GM21717 (cell line): Measurements from ENCODE around the gene IYD.
"Not testable (repeated sequence)": the region's sequence is repeated elsewhere in the genome, so short reads cannot be mapped to it uniquely, and the experiment has no call there.

ENCODE experiments used
- ATAC-seq: cut with Tn5 transposase; IDR thresholded peaks from one replicate; pipeline ENCODE4 v1.9.1; 2021; ENCODE audit warnings: mild to moderate bottlenecking, moderate library complexity; ENCODE audit not compliant: unreplicated experiment

IYD gene

GRCh38 chr6:150352321-150353296 lies 16.2 kb upstream of the IYD start:
- no peak for ATAC-seq

GRCh38 chr6:150353445-150353844 lies 15.4 kb upstream of the IYD start:
- ATAC-seq: no peak

- ATAC-seq: no peak
Observed at GRCh38 chr6:150354754-150355571, 13.8 kb upstream of the IYD start.

- no peak for ATAC-seq
Observed at GRCh38 chr6:150355932-150356331, 12.9 kb upstream of the IYD start.

- no peak for ATAC-seq
Observed at GRCh38 chr6:150361876-150362275, 6.9 kb upstream of the IYD start.

- no peak for ATAC-seq
Observed at GRCh38 chr6:150363733-150364132, 5.1 kb upstream of the IYD start.

- no peak for ATAC-seq
Observed at GRCh38 chr6:150366118-150366778, 2.6 kb upstream of the IYD start.

- no peak for ATAC-seq
Observed at GRCh38 chr6:150369408-150369807, 596 bp downstream of the IYD start.

- no peak for ATAC-seq
Observed at GRCh38 chr6:150370112-150370511, 1.3 kb downstream of the IYD start.

GRCh38 chr6:150371356-150371755 lies 2.5 kb downstream of the IYD start:
- ATAC-seq: no peak

GRCh38 chr6:150372051-150372450 lies 3.2 kb downstream of the IYD start:
- no peak for ATAC-seq

GRCh38 chr6:150373260-150373701 lies 4.5 kb downstream of the IYD start:
- ATAC-seq: no peak

- not testable (repeated sequence) for ATAC-seq
Observed at GRCh38 chr6:150374346-150374745, 5.5 kb downstream of the IYD start.

GRCh38 chr6:150377211-150377781 lies 8.5 kb downstream of the IYD start:
- ATAC-seq: no peak

GRCh38 chr6:150380256-150380655 lies 11.4 kb downstream of the IYD start:
- no peak for ATAC-seq

- no peak for ATAC-seq
Observed at GRCh38 chr6:150382171-150382570, 13.4 kb downstream of the IYD start.

- ATAC-seq: no peak
Observed at GRCh38 chr6:150391414-150391813, 22.6 kb downstream of the IYD start.

- no peak for ATAC-seq
Observed at GRCh38 chr6:150391890-150392289, 23.1 kb downstream of the IYD start.

- no peak for ATAC-seq
Observed at GRCh38 chr6:150392452-150393220, 23.8 kb downstream of the IYD start.
